Endothelial cell of umbilical vein (primary cell): ENCODE data around the gene ZNF699.

ENCODE experiments used
- EZH2 ChIP-seq: IDR thresholded peaks from 2 replicates; pipeline ENCODE4 v1.6.1; 2012; ENCODE audit warnings: borderline replicate concordance, low read depth, mild to moderate bottlenecking, moderate library complexity, low read length, inconsistent platforms; ENCODE audit not compliant: severe bottlenecking
- POLR2A ChIP-seq: IDR thresholded peaks from 2 replicates; pipeline ENCODE4 v1.6.1; 2012; ENCODE audit warnings: low read depth, mild to moderate bottlenecking, control low read depth, low read length

GRCh38 chr19:9250630-9251029 is 59.0 kb downstream of the ZNF699 start, which contains the start of gene OR7E24:
- no peak for TF ChIP-seq POLR2A
- no peak for TF ChIP-seq EZH2
